ENCODE measurements around the gene BTBD9. TPM values are rescaled to one million over a fixed set of nuclear protein-coding genes. Genes with fewer than 3 reads are reported as not detected.

The BTBD9 gene
- total RNA-seq, 4 donors from 2014 or later, result 5.5 to 14.1 (median 6.3) TPM

DNA sequence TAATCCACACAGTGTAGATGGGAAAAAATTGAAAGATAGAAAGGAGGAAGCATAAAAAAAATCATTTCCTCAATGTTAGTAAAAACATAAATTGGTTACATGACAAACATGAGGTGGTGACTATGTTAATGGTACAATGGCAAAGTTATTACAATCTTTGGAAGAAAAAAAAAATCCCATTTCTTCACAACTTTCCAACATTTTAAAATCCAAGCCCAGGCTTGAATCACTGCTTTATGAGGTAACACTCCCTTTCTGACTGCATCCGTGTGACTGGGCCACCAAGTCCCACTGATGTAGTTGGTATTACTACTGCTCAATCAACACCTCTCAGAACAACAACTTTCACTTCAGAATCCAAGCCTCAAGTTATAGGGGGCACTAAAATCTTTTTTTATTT, 160.4 kb downstream of the BTBD9 start:
- intact Hi-C loops (cut with DNase I; ENCODE audit: low total_unique reads), result no loop called here
- TF ChIP-seq CTCF (IDR thresholded peaks at IDR 0.05 in 4 of 5, conservative IDR thresholded peaks at IDR 0.05 in 1 of 5), result no peak
- no peak for TF ChIP-seq POLR2A (IDR thresholded peaks at IDR 0.05)
- Histone ChIP-seq H3K36me3 (no peaks in the 10 kb centered on the region), H3K4me3 (no peak overlapping the region), H3K27me3 (no peaks in the 10 kb centered on the region), H3K9me3 (no peaks in the 10 kb centered on the region), H3K27ac (no peak overlapping the region), H3K4me1 (peaks cover 19 to 20% of the 10 kb centered on the region in 2 donors)
- in situ Hi-C loops (cut with MboI; ENCODE audit: low sequenced_read_pairs in 4 of 4), result loop anchor here (25.0 kb wide), 5 partner anchors 292 to 767 kb away; no protein-coding TSS in a partner anchor
- ATAC-seq (no peak), DNase-seq (no peak)

GRCh38 chr6:38477680-38478260, 162.0 kb downstream of the BTBD9 start:
- H3K36me3 ChIP-seq, result no peaks in the 10 kb centered on the region
- DNase-seq (no peak), ATAC-seq (no peak)
- in situ Hi-C loops (cut with MboI; ENCODE audit: low sequenced_read_pairs in 4 of 4), result loop anchor here (25.0 kb wide), 5 partner anchors 290 to 765 kb away; no protein-coding TSS in a partner anchor
- H3K4me1 ChIP-seq, result peaks cover 15 to 20% of the 10 kb centered on the region in 2 donors
- no peaks in the 10 kb centered on the region for H3K9me3 ChIP-seq
- no peak overlapping the region for H3K27ac ChIP-seq
- no peak for TF ChIP-seq POLR2A (IDR thresholded peaks at IDR 0.05)
- no peak for TF ChIP-seq CTCF (IDR thresholded peaks at IDR 0.05 in 4 of 5, conservative IDR thresholded peaks at IDR 0.05 in 1 of 5)
- H3K4me3 ChIP-seq, result no peak overlapping the region
- no peaks in the 10 kb centered on the region for H3K27me3 ChIP-seq
- intact Hi-C loops (cut with DNase I; ENCODE audit: low total_unique reads), result no loop called here

- intact Hi-C loops (cut with DNase I; ENCODE audit: low total_unique reads) (no loop called here), in situ Hi-C loops (cut with MboI; ENCODE audit: low sequenced_read_pairs in 4 of 4) (loop anchor here (25.0 kb wide), 5 partner anchors 290 to 765 kb away; no protein-coding TSS in a partner anchor)
- TF ChIP-seq CTCF (IDR thresholded peaks at IDR 0.05 in 4 of 5, conservative IDR thresholded peaks at IDR 0.05 in 1 of 5), result no peak
- TF ChIP-seq POLR2A (IDR thresholded peaks at IDR 0.05), result no peak
These were observed 162.8 kb downstream of the BTBD9 start for GRCh38 chr6:38476888-38477287.

DNA sequence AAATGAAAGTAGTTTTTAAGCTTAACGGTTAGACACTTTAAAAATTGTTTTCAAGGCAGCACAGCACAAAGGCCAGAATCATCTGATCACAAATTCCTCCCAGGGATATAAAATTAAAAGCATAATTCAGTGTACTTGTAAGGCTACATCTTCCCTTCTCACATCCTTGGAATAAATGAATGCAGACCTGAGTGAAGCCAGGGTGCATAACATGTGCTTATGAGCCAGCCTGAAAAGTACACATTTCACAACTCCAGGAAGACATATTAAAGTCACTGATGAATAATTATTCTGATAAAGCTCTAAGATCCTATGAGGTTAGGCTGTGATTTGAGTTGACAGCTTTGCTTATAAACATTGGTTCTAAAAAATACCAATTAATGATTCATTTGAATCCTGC, 163.6 kb downstream of the BTBD9 start:
- Histone ChIP-seq H3K4me3 (no peak overlapping the region), H3K27me3 (no peaks in the 10 kb centered on the region), H3K4me1 (peaks cover 0 to 6% of the 10 kb centered on the region in 2 donors), H3K9me3 (no peaks in the 10 kb centered on the region), H3K36me3 (no peaks in the 10 kb centered on the region), H3K27ac (no peak overlapping the region)
- in situ Hi-C loops (cut with MboI; ENCODE audit: low sequenced_read_pairs in 4 of 4) (loop anchor here (25.0 kb wide), 5 partner anchors 289 to 764 kb away; no protein-coding TSS in a partner anchor), intact Hi-C loops (cut with DNase I; ENCODE audit: low total_unique reads) (no loop called here)
- ATAC-seq, result no peak
- TF ChIP-seq POLR2A (IDR thresholded peaks at IDR 0.05), result no peak
- TF ChIP-seq CTCF (IDR thresholded peaks at IDR 0.05 in 4 of 5, conservative IDR thresholded peaks at IDR 0.05 in 1 of 5), result no peak
- DNase-seq, result no peak

More at GRCh38 chr6:38476888-38477287, 162.8 kb downstream of the BTBD9 start:
- no peak for ATAC-seq
- Histone ChIP-seq H3K27ac (no peak overlapping the region), H3K27me3 (no peaks in the 10 kb centered on the region), H3K9me3 (no peaks in the 10 kb centered on the region), H3K36me3 (no peaks in the 10 kb centered on the region), H3K4me3 (no peak overlapping the region), H3K4me1 (peaks cover 6 to 11% of the 10 kb centered on the region in 2 donors)
- no peak for DNase-seq
